ENCODE data around the gene RIC3.

DNA sequence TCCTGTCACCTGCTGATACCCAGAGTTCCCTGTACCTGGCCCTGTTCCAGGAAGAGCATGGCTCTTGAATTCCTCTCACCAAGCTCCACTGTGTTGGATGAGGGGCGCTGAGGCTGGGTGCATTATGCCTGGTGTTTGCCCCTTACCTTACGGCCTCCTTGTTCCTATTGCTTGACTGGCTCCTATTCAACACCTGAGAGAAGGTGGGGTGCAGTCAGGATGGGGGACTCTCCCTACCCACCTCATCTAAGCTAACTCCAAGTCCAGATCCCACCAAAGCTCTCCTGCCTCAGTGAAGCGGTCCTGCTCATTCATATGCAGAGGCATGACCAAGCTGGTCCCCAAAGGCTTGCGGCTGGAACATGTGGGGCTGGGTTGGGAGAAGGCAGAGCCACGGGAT lies 35.8 kb upstream of the RIC3 start:
- TF ChIP-seq CTCF (conservative IDR thresholded peaks at IDR 0.05; ENCODE audit: low read depth, low read length) (no peak), EZH2phosphoT487 (IDR thresholded peaks at IDR 0.05; ENCODE audit: borderline replicate concordance, low read length) (no peak), EZH2 (IDR thresholded peaks at IDR 0.05; ENCODE audit: low read length, unreplicated experiment) (no peak)
